ENCODE results near the gene FAAP100.

DNA sequence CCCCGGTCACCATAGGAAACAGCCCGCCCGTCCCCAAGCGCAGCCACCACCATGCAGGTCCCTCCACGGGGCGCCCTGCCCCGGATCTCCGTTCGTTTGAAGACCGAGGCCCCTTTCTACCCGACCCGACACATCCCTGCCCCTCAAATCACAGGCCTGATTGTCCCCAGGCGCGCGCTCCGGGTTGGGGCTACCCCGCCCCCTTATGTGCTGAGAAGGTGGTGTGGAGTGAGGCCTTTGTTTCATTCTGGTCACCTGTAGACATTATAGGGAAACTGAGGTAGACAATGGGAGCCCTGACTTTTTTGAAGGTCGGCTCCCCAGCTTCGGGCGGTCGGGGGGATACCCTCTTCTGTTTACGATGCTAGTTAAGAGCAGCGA is 38.8 kb downstream of the FAAP100 start:
- TF ChIP-seq CTCF (IDR thresholded peaks at IDR 0.05 in 4 of 5, conservative IDR thresholded peaks at IDR 0.05 in 1 of 5) (no peak), POLR2A (IDR thresholded peaks at IDR 0.05) (no peak)
